Esophagus muscularis mucosa (tissue), 3 donors: ENCODE results near the gene TP53RK.

Experiments used
- CTCF ChIP-seq, 3 experiments: fragments of 200-600 bp in 2 of 3; fragments of 450-650 bp in 1 of 3; sonication (generic) in 2 of 3; IDR thresholded peaks; one replicate each; pipeline ENCODE4 v1.5.1; 2017 to 2019; ENCODE audit warnings: antibody characterized with exemption in 3 of 3, mild to moderate bottlenecking in 2 of 3, moderate library complexity in 1 of 3
- POLR2AphosphoS5 ChIP-seq, 2 donors: sonication (generic); formaldehyde crosslinking; IDR thresholded peaks; one replicate each; pipeline ENCODE4 v1.6.1; 2017; ENCODE audit warnings: antibody characterized with exemption in 2 of 2

GRCh38 chr20:46713957-46714834, 25.0 kb upstream of the TP53RK start:
- TF ChIP-seq POLR2AphosphoS5 (IDR thresholded peaks at IDR 0.05) (no peak), CTCF (IDR thresholded peaks at IDR 0.05) (no peak)
